ENCODE measurements around the gene ENTPD6.
"Not testable (repeated sequence)": the region's sequence is repeated elsewhere in the genome, so short reads cannot be mapped to it uniquely, and the experiment has no call there.

The ENTPD6 gene

GRCh38 chr20:25225642-25226432 is 30.3 kb downstream of the ENTPD6 start:
- no peak for DNase-seq

GRCh38 chr20:25226433-25227316 is 31.2 kb downstream of the ENTPD6 start:
- no peak for DNase-seq

- DNase-seq: no peak
These were observed 31.9 kb downstream of the ENTPD6 start for GRCh38 chr20:25227317-25227831.

GRCh38 chr20:25229486-25230165 is 34.1 kb downstream of the ENTPD6 start:
- no peak for DNase-seq

- no peak for DNase-seq
These were observed 34.8 kb downstream of the ENTPD6 start for GRCh38 chr20:25230166-25230831.

- no peak for DNase-seq
These were observed 37.7 kb downstream of the ENTPD6 start for GRCh38 chr20:25233016-25233772.

- DNase-seq: not testable (repeated sequence)
These were observed 38.7 kb downstream of the ENTPD6 start for GRCh38 chr20:25234009-25234849.

GRCh38 chr20:25236450-25237304 is 41.2 kb downstream of the ENTPD6 start:
- DNase-seq: no peak

GRCh38 chr20:25237610-25238318 is 42.3 kb downstream of the ENTPD6 start:
- DNase-seq: peak; percentile 4

- no peak for DNase-seq
These were observed 43.0 kb downstream of the ENTPD6 start for GRCh38 chr20:25238319-25239037.

GRCh38 chr20:25239387-25240370 is 44.2 kb downstream of the ENTPD6 start:
- peak; percentile 5 for DNase-seq

- not testable (repeated sequence) for DNase-seq
These were observed 45.5 kb downstream of the ENTPD6 start for GRCh38 chr20:25240851-25241658.

- DNase-seq: not testable (repeated sequence)
These were observed 46.1 kb downstream of the ENTPD6 start for GRCh38 chr20:25241659-25241955.

- no peak for DNase-seq
These were observed 46.7 kb downstream of the ENTPD6 start for GRCh38 chr20:25242231-25242630.

GRCh38 chr20:25243416-25243979 is 48.0 kb downstream of the ENTPD6 start:
- DNase-seq: no peak

- DNase-seq: no peak
These were observed 49.5 kb downstream of the ENTPD6 start for GRCh38 chr20:25244976-25245375.
